ENCODE data around the gene TTC17. TPM values are rescaled to one million over a fixed set of nuclear protein-coding genes. Genes with fewer than 3 reads are reported as not detected.
"Not testable (repeated sequence)": the region's sequence is repeated elsewhere in the genome, so short reads cannot be mapped to it uniquely, and the experiment has no call there.

Gene TTC17
- total RNA-seq, 1 donor from 2014 or later: 56.7 TPM

GRCh38 chr11:43399983-43400630, 41.4 kb downstream of the TTC17 start:
- Histone ChIP-seq H3K79me2 (ENCODE audit: insufficient read depth, low read length) (no peaks in the 10 kb centered on the region), H3K4me1 (ENCODE audit: insufficient read depth, low read length) (no peaks in the 10 kb centered on the region), H2AFZ (ENCODE audit: low read depth, low read length) (no peak overlapping the region), H3K9ac (ENCODE audit: low read length) (no peak overlapping the region), H3K9me3 (ENCODE audit: insufficient read depth, low read depth, low read length) (no peaks in the 10 kb centered on the region), H3K36me3 (ENCODE audit: insufficient read depth, low read length) (peaks cover 33% of the 10 kb centered on the region), H4K20me1 (ENCODE audit: insufficient read depth, low read length) (no peaks in the 10 kb centered on the region), H3K27ac (ENCODE audit: low read depth, low read length) (no peak overlapping the region), H3K4me2 (ENCODE audit: low read length) (no peak overlapping the region), H3K27me3 (ENCODE audit: insufficient read depth, low read length) (no peaks in the 10 kb centered on the region), H3K4me3 (ENCODE audit: insufficient read depth, low read depth, low read length) (no peak overlapping the region)
- no peak for DNase-seq (ENCODE audit: low read depth)
- Mint-ChIP-seq H3K27ac (ENCODE audit: unreplicated experiment) (no peak overlapping the region), H3K36me3 (ENCODE audit: low read depth, unreplicated experiment) (peaks cover 11% of the 10 kb centered on the region), H3K4me3 (ENCODE audit: unreplicated experiment) (no peak overlapping the region), H3K9me3 (ENCODE audit: unreplicated experiment) (no peaks in the 10 kb centered on the region), H3K4me1 (ENCODE audit: low read depth, unreplicated experiment) (peaks cover 9% of the 10 kb centered on the region), H3K27me3 (ENCODE audit: low read depth, unreplicated experiment) (no peaks in the 10 kb centered on the region)
- no peak for FAIRE-seq
- no peak for TF ChIP-seq CTCF (IDR thresholded peaks at IDR 0.05; ENCODE audit: insufficient read depth, low read depth, low read length)
- TF ChIP-seq EZH2 (IDR thresholded peaks at IDR 0.05; ENCODE audit: insufficient read depth, low read length): no peak

GRCh38 chr11:43401252-43401651, 42.5 kb downstream of the TTC17 start:
- Histone ChIP-seq H3K27ac (ENCODE audit: low read depth, low read length) (no peak overlapping the region), H2AFZ (ENCODE audit: low read depth, low read length) (no peak overlapping the region), H3K4me3 (ENCODE audit: insufficient read depth, low read depth, low read length) (no peak overlapping the region), H3K9me3 (ENCODE audit: insufficient read depth, low read depth, low read length) (no peaks in the 10 kb centered on the region), H4K20me1 (ENCODE audit: insufficient read depth, low read length) (no peaks in the 10 kb centered on the region), H3K9ac (ENCODE audit: low read length) (no peak overlapping the region), H3K79me2 (ENCODE audit: insufficient read depth, low read length) (no peaks in the 10 kb centered on the region), H3K36me3 (ENCODE audit: insufficient read depth, low read length) (peaks cover 41% of the 10 kb centered on the region), H3K27me3 (ENCODE audit: insufficient read depth, low read length) (no peaks in the 10 kb centered on the region), H3K4me2 (ENCODE audit: low read length) (no peak overlapping the region), H3K4me1 (ENCODE audit: insufficient read depth, low read length) (no peaks in the 10 kb centered on the region)
- no peak for TF ChIP-seq CTCF (IDR thresholded peaks at IDR 0.05; ENCODE audit: insufficient read depth, low read depth, low read length)
- no peak for TF ChIP-seq EZH2 (IDR thresholded peaks at IDR 0.05; ENCODE audit: insufficient read depth, low read length)
- Mint-ChIP-seq H3K36me3 (ENCODE audit: low read depth, unreplicated experiment) (peaks cover 14% of the 10 kb centered on the region), H3K9me3 (ENCODE audit: unreplicated experiment) (no peaks in the 10 kb centered on the region), H3K27ac (ENCODE audit: unreplicated experiment) (no peak overlapping the region), H3K4me3 (ENCODE audit: unreplicated experiment) (no peak overlapping the region), H3K27me3 (ENCODE audit: low read depth, unreplicated experiment) (no peaks in the 10 kb centered on the region), H3K4me1 (ENCODE audit: low read depth, unreplicated experiment) (peaks cover 9% of the 10 kb centered on the region)
- no peak for DNase-seq (ENCODE audit: low read depth)
- FAIRE-seq: no peak

GRCh38 chr11:43401811-43402210, 43.1 kb downstream of the TTC17 start:
- not testable (repeated sequence) for H3K9me3 ChIP-seq (ENCODE audit: insufficient read depth, low read depth, low read length); H3K27ac ChIP-seq (ENCODE audit: low read depth, low read length); DNase-seq (ENCODE audit: low read depth); H3K4me2 ChIP-seq (ENCODE audit: low read length); H2AFZ ChIP-seq (ENCODE audit: low read depth, low read length); H3K4me1 ChIP-seq (ENCODE audit: insufficient read depth, low read length); H3K4me3 ChIP-seq (ENCODE audit: insufficient read depth, low read depth, low read length); H3K4me1 Mint-ChIP-seq (ENCODE audit: low read depth, unreplicated experiment); H3K79me2 ChIP-seq (ENCODE audit: insufficient read depth, low read length); H4K20me1 ChIP-seq (ENCODE audit: insufficient read depth, low read length); H3K9ac ChIP-seq (ENCODE audit: low read length); H3K27me3 ChIP-seq (ENCODE audit: insufficient read depth, low read length); H3K4me3 Mint-ChIP-seq (ENCODE audit: unreplicated experiment); H3K9me3 Mint-ChIP-seq (ENCODE audit: unreplicated experiment); FAIRE-seq; H3K27me3 Mint-ChIP-seq (ENCODE audit: low read depth, unreplicated experiment); H3K27ac Mint-ChIP-seq (ENCODE audit: unreplicated experiment)
- H3K36me3 Mint-ChIP-seq (ENCODE audit: low read depth, unreplicated experiment): peaks cover 11% of the 10 kb centered on the region
- peaks cover 39% of the 10 kb centered on the region for H3K36me3 ChIP-seq (ENCODE audit: insufficient read depth, low read length)

Measured in astrocyte (in vitro differentiated cells and primary cell).